K562 (cell line): ENCODE measurements around the gene PMPCB. TPM values are rescaled to one million over a fixed set of nuclear protein-coding genes. Genes with fewer than 3 reads are reported as not detected.
A peak's percentile ranks its signal among the peaks of the same experiment; 100 is the strongest.

ENCODE experiments used
- BHLHE40 ChIP-seq: IDR thresholded peaks from 2 replicates; pipeline ENCODE4 v1.6.1; 2011; ENCODE audit warnings: low read length, improper control_type of control experiment
- BRD9 ChIP-seq: fragments of 450-650 bp; IDR thresholded peaks from 2 replicates; pipeline ENCODE4 v1.6.1; 2018; ENCODE audit warnings: low read depth; ENCODE audit not compliant: partially characterized antibody
- CREBBP ChIP-seq: IDR thresholded peaks from one replicate; pipeline ENCODE4 v1.6.1; 2012; ENCODE audit warnings: low read depth, mild to moderate bottlenecking, control low read depth, inconsistent platforms, low read length
- ELF2 ChIP-seq: fragments of 250-450 bp; sonication (Bioruptor Pico); IDR thresholded peaks from 2 replicates; pipeline ENCODE4 v1.5.0; 2021; ENCODE audit warnings: mild to moderate bottlenecking
- FOS ChIP-seq: IDR thresholded peaks from 3 replicates; pipeline ENCODE4 v1.6.1; 2011; ENCODE audit not compliant: insufficient read length; ENCODE audit errors: extremely low read depth
- PPARD ChIP-seq: fragments of 250-450 bp; sonication (Bioruptor Pico); IDR thresholded peaks from 2 replicates; pipeline ENCODE4 v1.8.0; 2022; ENCODE audit warnings: inconsistent platforms, mild to moderate bottlenecking, moderate library complexity
- SAFB2 ChIP-seq: fragments of 200-400 bp; formaldehyde crosslinking; IDR thresholded peaks from 2 replicates; pipeline ENCODE4 v1.6.1; 2018; ENCODE audit warnings: borderline replicate concordance, low read length, low read depth, moderate library complexity; ENCODE audit not compliant: severe bottlenecking
- SIN3B ChIP-seq: fragments of 450-650 bp; IDR thresholded peaks from 2 replicates; pipeline ENCODE4 v1.6.1; 2017; ENCODE audit warnings: low read depth, mild to moderate bottlenecking, moderate library complexity
- SREBF2 ChIP-seq: sonication (generic); formaldehyde crosslinking; IDR thresholded peaks from 2 replicates; pipeline ENCODE4 v1.4.0; 2020; ENCODE audit warnings: mild to moderate bottlenecking, missing genetic modification reagents
- STAT5A ChIP-seq: IDR thresholded peaks from 2 replicates; pipeline ENCODE4 v1.6.1; 2012; ENCODE audit warnings: low read length, inconsistent platforms, borderline replicate concordance
- SUPT5H ChIP-seq: fragments of 450-650 bp; IDR thresholded peaks from 2 replicates; pipeline ENCODE4 v1.6.1; 2016
- TAF15 ChIP-seq: fragments of 200-400 bp; formaldehyde crosslinking; IDR thresholded peaks from 2 replicates; pipeline ENCODE4 v1.6.1; 2017; ENCODE audit warnings: mild to moderate bottlenecking, low read depth, low read length, moderate library complexity
- TGIF2 ChIP-seq: sonication (generic); formaldehyde crosslinking; IDR thresholded peaks from 2 replicates; pipeline ENCODE4 v1.8.1; 2022; ENCODE audit warnings: mild to moderate bottlenecking, missing genetic modification reagents, moderate library complexity
- U2AF1 ChIP-seq: fragments of 200-400 bp; formaldehyde crosslinking; optimal IDR thresholded peaks from 2 replicates; pipeline ENCODE3; 2017; ENCODE audit warnings: mild to moderate bottlenecking, low read depth, low read length, moderate library complexity
- ZNF224 ChIP-seq: sonication (generic); formaldehyde crosslinking; IDR thresholded peaks from 2 replicates; pipeline ENCODE4 v1.8.0; 2022; ENCODE audit warnings: mild to moderate bottlenecking, missing genetic modification reagents
- ZNF316 ChIP-seq: fragments of 450-650 bp; IDR thresholded peaks from 2 replicates; pipeline ENCODE4 v1.6.1; 2016
- ZNF395 ChIP-seq: fragments of 200-800 bp; sonication (Bioruptor generic); IDR thresholded peaks from 2 replicates; pipeline ENCODE4 v1.6.1; 2017; ENCODE audit warnings: missing genetic modification characterization, missing compliant biosample characterization
- polyA plus RNA-seq, 8 experiments: library from polyadenylated mRNA; depleted of rRNA in 4 of 8; stranded (reverse) in 5 of 8; unstranded in 3 of 8; fragments of >200 nt; fragmentation: Nextera tagmentation in 2 of 8; fragmentation: Illumina TruSeq in 1 of 8; extraction: Ambion mirVana in 2 of 8; extraction: Trizol in 1 of 8; gene quantifications; 2 replicates each; pipeline versions ENCODE4 v1.2.1 to v1.2.3, GENCODE V29; 2011 to 2014; ENCODE audit warnings: inconsistent platforms in 1 of 8, missing spikeins in 1 of 8
- total RNA-seq, 7 experiments: library from RNA; depleted of rRNA in 6 of 7; stranded (reverse); fragments of >200 nt in 6 of 7; fragmentation: Illumina TruSeq in 2 of 7; extraction: Trizol in 2 of 7; gene quantifications; 2 replicates each; pipeline versions ENCODE4 v1.2.1 to v1.2.3, GENCODE V29; 2011 to 2021; ENCODE audit warnings: low replicate concordance in 1 of 7
- TF ChIP-seq, protein P1 (sequence below), 3 experiments: fragments of 200-800 bp in 1 of 3; fragments of 250-450 bp in 1 of 3; fragments of 450-650 bp in 1 of 3; sonication (Bioruptor Pico) in 1 of 3; sonication (Bioruptor generic) in 1 of 3; formaldehyde crosslinking in 1 of 3; IDR thresholded peaks; 2 replicates each; pipeline versions ENCODE4 v1.6.1 to v1.8.0; 2016 to 2022; ENCODE audit warnings: mild to moderate bottlenecking in 2 of 3, missing genetic modification characterization in 2 of 3, missing compliant biosample characterization in 1 of 3, moderate library complexity in 1 of 3
- TF ChIP-seq, protein P2 (sequence below): fragments of 200-800 bp; sonication (Bioruptor generic); IDR thresholded peaks from 2 replicates; pipeline ENCODE4 v1.6.1; 2017; ENCODE audit warnings: missing genetic modification characterization, missing compliant biosample characterization
- TF ChIP-seq, protein P3 (sequence below): sonication (generic); formaldehyde crosslinking; IDR thresholded peaks from 2 replicates; pipeline ENCODE4 v1.8.0; 2022; ENCODE audit warnings: missing genetic modification reagents, mild to moderate bottlenecking, borderline replicate concordance

The PMPCB gene
- total and polyA plus RNA-seq, 9 of the 15 experiments (the other 6 are each of a cell fraction or from before 2014, with no cell fraction given): 61.2 to 209 (median 105) TPM

DNA sequence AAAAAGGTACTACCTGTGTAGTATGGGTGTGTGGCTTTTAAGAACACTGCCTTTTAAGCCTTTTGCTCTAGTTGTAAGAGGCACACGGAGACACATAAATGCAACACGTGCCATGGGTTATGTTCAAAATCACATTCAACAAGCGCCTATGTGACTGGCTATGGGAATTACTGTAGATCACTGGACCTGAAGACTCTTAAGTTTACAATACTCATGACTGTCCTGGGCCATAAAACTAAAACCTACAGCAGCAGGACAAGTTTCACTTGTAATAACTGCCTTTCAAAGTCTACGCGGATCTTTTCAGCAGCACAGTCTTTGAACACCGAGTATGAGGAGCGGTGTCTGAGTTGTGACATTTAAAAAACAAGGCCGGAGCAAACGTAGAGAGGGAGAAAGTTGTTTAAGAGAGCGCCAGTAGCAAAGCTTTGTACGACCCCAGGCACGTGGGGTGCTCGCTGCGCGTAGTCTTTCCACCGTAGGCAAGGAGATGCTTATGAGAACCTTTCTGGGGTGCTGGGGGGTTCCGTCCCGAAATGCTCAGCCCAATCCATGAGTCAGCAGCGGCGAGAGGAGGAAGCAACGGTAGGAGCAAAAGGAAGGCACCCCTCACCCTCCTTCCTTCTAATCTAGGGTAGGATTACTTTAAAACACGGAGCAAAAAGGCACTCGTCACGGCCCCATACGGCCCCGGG lies 46.7 kb downstream of the PMPCB start (continued):
- TF ChIP-seq, protein P1, sequence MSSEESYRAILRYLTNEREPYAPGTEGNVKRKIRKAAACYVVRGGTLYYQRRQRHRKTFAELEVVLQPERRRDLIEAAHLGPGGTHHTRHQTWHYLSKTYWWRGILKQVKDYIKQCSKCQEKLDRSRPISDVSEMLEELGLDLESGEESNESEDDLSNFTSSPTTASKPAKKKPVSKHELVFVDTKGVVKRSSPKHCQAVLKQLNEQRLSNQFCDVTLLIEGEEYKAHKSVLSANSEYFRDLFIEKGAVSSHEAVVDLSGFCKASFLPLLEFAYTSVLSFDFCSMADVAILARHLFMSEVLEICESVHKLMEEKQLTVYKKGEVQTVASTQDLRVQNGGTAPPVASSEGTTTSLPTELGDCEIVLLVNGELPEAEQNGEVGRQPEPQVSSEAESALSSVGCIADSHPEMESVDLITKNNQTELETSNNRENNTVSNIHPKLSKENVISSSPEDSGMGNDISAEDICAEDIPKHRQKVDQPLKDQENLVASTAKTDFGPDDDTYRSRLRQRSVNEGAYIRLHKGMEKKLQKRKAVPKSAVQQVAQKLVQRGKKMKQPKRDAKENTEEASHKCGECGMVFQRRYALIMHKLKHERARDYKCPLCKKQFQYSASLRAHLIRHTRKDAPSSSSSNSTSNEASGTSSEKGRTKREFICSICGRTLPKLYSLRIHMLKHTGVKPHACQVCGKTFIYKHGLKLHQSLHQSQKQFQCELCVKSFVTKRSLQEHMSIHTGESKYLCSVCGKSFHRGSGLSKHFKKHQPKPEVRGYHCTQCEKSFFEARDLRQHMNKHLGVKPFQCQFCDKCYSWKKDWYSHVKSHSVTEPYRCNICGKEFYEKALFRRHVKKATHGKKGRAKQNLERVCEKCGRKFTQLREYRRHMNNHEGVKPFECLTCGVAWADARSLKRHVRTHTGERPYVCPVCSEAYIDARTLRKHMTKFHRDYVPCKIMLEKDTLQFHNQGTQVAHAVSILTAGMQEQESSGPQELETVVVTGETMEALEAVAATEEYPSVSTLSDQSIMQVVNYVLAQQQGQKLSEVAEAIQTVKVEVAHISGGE (CRISPR knock-in tag; IDR thresholded peaks at IDR 0.05): peak in 2 of 3 experiments; percentile 38 to 79; a peak in 1 of 6 replicates
- TF ChIP-seq SUPT5H: no peak
- peak; percentile 22 for TF ChIP-seq BHLHE40
- TF ChIP-seq STAT5A: no peak
- no peak for TF ChIP-seq TAF15
- 0 out of 2 replicates have a peak, but pooled peaks have one; percentile 14 for TF ChIP-seq ZNF224 (CRISPR knock-in tag)
- no peak for TF ChIP-seq TGIF2
- TF ChIP-seq CREBBP: no peak
- TF ChIP-seq BRD9: no peak
- no peak for TF ChIP-seq U2AF1
- TF ChIP-seq PPARD (CRISPR knock-in tag): no peak
- no peak for TF ChIP-seq SIN3B
- TF ChIP-seq FOS: no peak
- TF ChIP-seq, protein P2, sequence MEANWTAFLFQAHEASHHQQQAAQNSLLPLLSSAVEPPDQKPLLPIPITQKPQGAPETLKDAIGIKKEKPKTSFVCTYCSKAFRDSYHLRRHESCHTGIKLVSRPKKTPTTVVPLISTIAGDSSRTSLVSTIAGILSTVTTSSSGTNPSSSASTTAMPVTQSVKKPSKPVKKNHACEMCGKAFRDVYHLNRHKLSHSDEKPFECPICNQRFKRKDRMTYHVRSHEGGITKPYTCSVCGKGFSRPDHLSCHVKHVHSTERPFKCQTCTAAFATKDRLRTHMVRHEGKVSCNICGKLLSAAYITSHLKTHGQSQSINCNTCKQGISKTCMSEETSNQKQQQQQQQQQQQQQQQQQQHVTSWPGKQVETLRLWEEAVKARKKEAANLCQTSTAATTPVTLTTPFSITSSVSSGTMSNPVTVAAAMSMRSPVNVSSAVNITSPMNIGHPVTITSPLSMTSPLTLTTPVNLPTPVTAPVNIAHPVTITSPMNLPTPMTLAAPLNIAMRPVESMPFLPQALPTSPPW (CRISPR knock-in tag): no peak
- TF ChIP-seq ELF2: no peak
- TF ChIP-seq SREBF2: no peak
- peak; percentile 67 for TF ChIP-seq ZNF316
- TF ChIP-seq, protein P3, sequence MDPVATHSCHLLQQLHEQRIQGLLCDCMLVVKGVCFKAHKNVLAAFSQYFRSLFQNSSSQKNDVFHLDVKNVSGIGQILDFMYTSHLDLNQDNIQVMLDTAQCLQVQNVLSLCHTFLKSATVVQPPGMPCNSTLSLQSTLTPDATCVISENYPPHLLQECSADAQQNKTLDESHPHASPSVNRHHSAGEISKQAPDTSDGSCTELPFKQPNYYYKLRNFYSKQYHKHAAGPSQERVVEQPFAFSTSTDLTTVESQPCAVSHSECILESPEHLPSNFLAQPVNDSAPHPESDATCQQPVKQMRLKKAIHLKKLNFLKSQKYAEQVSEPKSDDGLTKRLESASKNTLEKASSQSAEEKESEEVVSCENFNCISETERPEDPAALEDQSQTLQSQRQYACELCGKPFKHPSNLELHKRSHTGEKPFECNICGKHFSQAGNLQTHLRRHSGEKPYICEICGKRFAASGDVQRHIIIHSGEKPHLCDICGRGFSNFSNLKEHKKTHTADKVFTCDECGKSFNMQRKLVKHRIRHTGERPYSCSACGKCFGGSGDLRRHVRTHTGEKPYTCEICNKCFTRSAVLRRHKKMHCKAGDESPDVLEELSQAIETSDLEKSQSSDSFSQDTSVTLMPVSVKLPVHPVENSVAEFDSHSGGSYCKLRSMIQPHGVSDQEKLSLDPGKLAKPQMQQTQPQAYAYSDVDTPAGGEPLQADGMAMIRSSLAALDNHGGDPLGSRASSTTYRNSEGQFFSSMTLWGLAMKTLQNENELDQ: 0 out of 2 replicates have a peak, but pooled peaks have one; percentile 22
- TF ChIP-seq SAFB2: no peak
- 0 out of 2 replicates have a peak, but pooled peaks have one; percentile 68 for TF ChIP-seq ZNF395 (CRISPR knock-in tag)
